SK-N-SH (cell line): ENCODE data around the gene PAK1. TPM values are rescaled to one million over a fixed set of nuclear protein-coding genes. Genes with fewer than 3 reads are reported as not detected.

ENCODE experiments used
- CTCF ChIA-PET: fragments of 300-600, 350-600 bp; formaldehyde crosslinking; extraction: SDS; loops from one replicate; lab custom pipeline; 2021; lab: Yijun Ruan, JAX
- POLR2A ChIA-PET: fragments of 350-600 bp; sonication (Branson Sonifier 250); formaldehyde crosslinking; extraction: SDS; loops from one replicate; lab custom pipeline; 2020; ENCODE audit warnings: antibody characterized with exemption, inconsistent platforms; lab: Yijun Ruan, JAX
- DNase-seq: peaks from one replicate; pipeline ENCODE4 v3.0.0; 2012
- H2AFZ ChIP-seq: fragments of 200-600 bp; sonication (generic); 2 replicates; pipeline ENCODE4 v1.8.1; 2016; ENCODE audit warnings: antibody characterized with exemption, mild to moderate bottlenecking, low read depth
- H3F3A ChIP-seq: fragments of 200-600 bp; sonication (generic); replicated peaks from 2 replicates; pipeline ENCODE3; 2016; ENCODE audit warnings: antibody characterized with exemption, mild to moderate bottlenecking; ENCODE audit not compliant: insufficient read depth
- H3K27ac ChIP-seq, 2 experiments: fragments of 200-500 bp in 1 of 2; fragments of 200-600 bp in 1 of 2; sonication (Bioruptor generic) in 1 of 2; sonication (generic), shearing (Covaris generic) in 1 of 2; 2 replicates each; pipeline versions ENCODE4 v1.5.1 to v1.6.1; 2014 to 2016; ENCODE audit warnings: low read depth in 2 of 2, inconsistent platforms in 1 of 2, low read length in 1 of 2, mild to moderate bottlenecking in 1 of 2, mixed read lengths in 1 of 2
- H3K27me3 ChIP-seq: fragments of 200-600 bp; sonication (generic), shearing (Covaris generic); 2 replicates; pipeline ENCODE4 v1.6.1; 2016; ENCODE audit warnings: mixed run types; ENCODE audit not compliant: insufficient read depth
- H3K36me3 ChIP-seq, 2 experiments: fragments of 200-500 bp in 1 of 2; fragments of 200-600 bp in 1 of 2; sonication (Bioruptor generic) in 1 of 2; sonication (generic) in 1 of 2; replicated peaks in 1 of 2; 2 replicates each; pipeline versions ENCODE3 to v1.5.1; 2014 to 2016; ENCODE audit warnings: low read length in 1 of 2, mild to moderate bottlenecking in 1 of 2; ENCODE audit not compliant: insufficient read depth in 2 of 2, control insufficient read depth in 1 of 2
- H3K4me1 ChIP-seq, 2 experiments: fragments of 200-500 bp in 1 of 2; fragments of 200-600 bp in 1 of 2; sonication (Bioruptor generic) in 1 of 2; sonication (generic), shearing (Covaris generic) in 1 of 2; 2 replicates each; pipeline versions ENCODE4 v1.5.1 to v1.6.1; 2014 to 2016; ENCODE audit warnings: low read depth in 1 of 2, low read length in 1 of 2, mixed run types in 1 of 2; ENCODE audit not compliant: insufficient read depth in 2 of 2, control insufficient read depth in 1 of 2
- H3K4me2 ChIP-seq: fragments of 200-600 bp; sonication (generic), shearing (Covaris generic); 2 replicates; pipeline ENCODE4 v1.6.1; 2017; ENCODE audit warnings: mixed run types
- H3K4me3 ChIP-seq, 2 experiments: fragments of 200-500 bp in 1 of 2; fragments of 200-600 bp in 1 of 2; sonication (Bioruptor generic) in 1 of 2; sonication (generic), shearing (Covaris generic) in 1 of 2; 2 replicates each; pipeline versions ENCODE4 v1.5.1 to v1.8.1; 2014 to 2016; ENCODE audit warnings: low read depth in 2 of 2, inconsistent platforms in 1 of 2, low read length in 1 of 2, mild to moderate bottlenecking in 1 of 2, mixed read lengths in 1 of 2, moderate library complexity in 1 of 2
- H3K79me2 ChIP-seq: fragments of 200-600 bp; sonication (generic); 2 replicates; pipeline ENCODE4 v1.8.1; 2017; ENCODE audit warnings: mild to moderate bottlenecking; ENCODE audit not compliant: insufficient read depth
- H3K9ac ChIP-seq: fragments of 200-600 bp; sonication (generic); 2 replicates; pipeline ENCODE4 v1.6.1; 2017; ENCODE audit warnings: mixed run types
- H3K9me2 ChIP-seq: fragments of 200-600 bp; sonication (generic); 2 replicates; pipeline ENCODE4 v1.6.1; 2017; ENCODE audit warnings: mixed run types
- H3K9me3 ChIP-seq: fragments of 200-600 bp; sonication (generic); 2 replicates; pipeline ENCODE4 v1.6.1; 2017; ENCODE audit warnings: mixed run types, mild to moderate bottlenecking, moderate library complexity
- H4K20me1 ChIP-seq: fragments of 200-600 bp; sonication (generic); 2 replicates; pipeline ENCODE4 v1.6.1; 2017; ENCODE audit warnings: mild to moderate bottlenecking, mixed run types; ENCODE audit not compliant: insufficient read depth
- CHD2 ChIP-seq: fragments of 150-350 bp; IDR thresholded peaks from 2 replicates; pipeline ENCODE4 v1.6.1; 2018; ENCODE audit warnings: low read length; ENCODE audit not compliant: partially characterized antibody
- ELF1 ChIP-seq: IDR thresholded peaks from 2 replicates; pipeline ENCODE4 v1.4.0; 2012
- EZH2phosphoT487 ChIP-seq: fragments of 200-600 bp; sonication (generic); IDR thresholded peaks from 2 replicates; pipeline ENCODE4 v1.6.1; 2017; ENCODE audit warnings: low read depth, mixed run types, mild to moderate bottlenecking, antibody characterized with exemption, moderate library complexity, borderline replicate concordance
- FOSL2 ChIP-seq: IDR thresholded peaks from 2 replicates; pipeline ENCODE4 v1.4.0; 2012; ENCODE audit warnings: low read depth, mild to moderate bottlenecking, moderate library complexity, borderline replicate concordance
- FOXJ3 ChIP-seq: sonication (generic); formaldehyde crosslinking; IDR thresholded peaks from 2 replicates; pipeline ENCODE4 v1.5.1; 2020; ENCODE audit warnings: mild to moderate bottlenecking, missing genetic modification reagents
- FOXM1 ChIP-seq: IDR thresholded peaks from 2 replicates; pipeline ENCODE4 v1.4.0; 2012; ENCODE audit warnings: low read depth, mild to moderate bottlenecking
- GABPA ChIP-seq: IDR thresholded peaks from 2 replicates; pipeline ENCODE4 v1.4.0; 2012; ENCODE audit warnings: low read depth, mild to moderate bottlenecking
- JUND ChIP-seq: IDR thresholded peaks from 2 replicates; pipeline ENCODE4 v1.4.0; 2012
- NRF1 ChIP-seq: IDR thresholded peaks from 2 replicates; pipeline ENCODE4 v1.6.1; 2012; ENCODE audit warnings: low read depth, mild to moderate bottlenecking, low read length
- POLR2AphosphoS5 ChIP-seq: IDR thresholded peaks from 2 replicates; pipeline ENCODE4 v1.6.1; 2012; ENCODE audit warnings: low read depth, low read length
- RAD21 ChIP-seq: IDR thresholded peaks from 2 replicates; pipeline ENCODE4 v1.6.1; 2012; ENCODE audit warnings: mild to moderate bottlenecking, low read length
- RFX5 ChIP-seq: IDR thresholded peaks from 2 replicates; pipeline ENCODE4 v1.6.1; 2012; ENCODE audit warnings: mild to moderate bottlenecking, improper control_type of control experiment, low read length
- RXRA ChIP-seq: IDR thresholded peaks from 2 replicates; pipeline ENCODE4 v1.4.0; 2012; ENCODE audit warnings: low read depth, mild to moderate bottlenecking, borderline replicate concordance
- TAF1 ChIP-seq: IDR thresholded peaks from 2 replicates; pipeline ENCODE4 v1.6.1; 2012; ENCODE audit warnings: low read depth, mild to moderate bottlenecking, low read length, moderate library complexity, borderline replicate concordance
- TCF12 ChIP-seq: IDR thresholded peaks from 2 replicates; pipeline ENCODE4 v1.4.0; 2012
- TEAD4 ChIP-seq: IDR thresholded peaks from 2 replicates; pipeline ENCODE4 v1.4.0; 2012; ENCODE audit warnings: mild to moderate bottlenecking, borderline replicate concordance; ENCODE audit not compliant: insufficient read depth
- WGBS: methylation state at CpG from one replicate; pipeline ENCODE4 v1.1.6; 2017; ENCODE audit warnings: low lambda C conversion rate; 5-methylcytosine and 5-hydroxymethylcytosine counted together
- polyA plus RNA-seq, 3 experiments: library from polyadenylated mRNA; depleted of rRNA; stranded (reverse); fragments of >200 nt; gene quantifications; 2 replicates each; pipeline ENCODE4 v1.2.3, GENCODE V29; 2012
- TF ChIP-seq, protein P1 (sequence below): fragments of 150-350 bp; IDR thresholded peaks from 2 replicates; pipeline ENCODE4 v1.6.1; 2016; ENCODE audit warnings: mild to moderate bottlenecking, low read depth, low read length
- TF ChIP-seq, protein P2 (sequence below): fragments of 200-600 bp; sonication (generic); IDR thresholded peaks from 2 replicates; pipeline ENCODE4 v1.6.1; 2017; ENCODE audit warnings: antibody characterized with exemption, mild to moderate bottlenecking, moderate library complexity
- TF ChIP-seq, protein P3 (sequence below): fragments of 150-350 bp; IDR thresholded peaks from 2 replicates; pipeline ENCODE4 v1.6.1; 2017; ENCODE audit warnings: antibody characterized with exemption, low read length, low read depth, borderline replicate concordance

Gene PAK1
- polyA plus RNA-seq, 1 of the 3 experiments (the other 2 are of a cell fraction) = 17.9 TPM

DNA sequence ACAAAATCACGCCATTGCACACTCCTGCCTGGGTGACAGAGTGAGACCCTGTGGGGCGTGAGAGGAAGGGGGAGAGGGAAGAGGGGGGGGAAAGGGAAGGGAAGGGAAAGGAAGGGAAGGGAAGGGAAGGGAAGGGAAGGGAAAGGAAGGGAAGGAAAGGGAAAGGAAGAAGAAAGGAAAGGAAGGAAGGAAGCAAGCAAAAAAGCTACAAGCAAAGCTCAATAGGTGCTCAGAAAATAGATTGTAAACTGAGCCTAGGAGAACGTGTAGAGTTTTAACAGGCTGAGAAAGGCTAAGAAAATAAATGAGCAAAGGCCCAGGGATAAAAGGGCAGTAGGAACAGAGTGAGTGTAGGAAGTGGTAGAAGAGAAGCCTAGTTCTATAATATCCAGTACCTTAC is 141.6 kb downstream of the PAK1 start:
- H3K4me3 ChIP-seq = no peak overlapping the region
- H3K36me3 ChIP-seq = no peaks in the 10 kb centered on the region
- CTCF ChIA-PET = interaction anchor here (1.0 to 1.3 kb wide), 2 partner anchors 9 to 216 kb away, joined by 3 to 4 read pairs; no protein-coding TSS in a partner anchor
- POLR2A ChIA-PET = no interaction called here
- no peaks in the 10 kb centered on the region for H3K9me3 ChIP-seq
- no peaks in the 10 kb centered on the region for H3F3A ChIP-seq
- no peak overlapping the region for H3K9ac ChIP-seq
- H4K20me1 ChIP-seq = no peaks in the 10 kb centered on the region
- TF ChIP-seq POLR2AphosphoS5 (no peak), FOSL2 (no peak), JUND (no peak), RXRA (no peak), TEAD4 (no peak), FOXJ3 (CRISPR knock-in tag) (no peak), ELF1 (no peak), CHD2 (no peak)
- TF ChIP-seq, protein P1, sequence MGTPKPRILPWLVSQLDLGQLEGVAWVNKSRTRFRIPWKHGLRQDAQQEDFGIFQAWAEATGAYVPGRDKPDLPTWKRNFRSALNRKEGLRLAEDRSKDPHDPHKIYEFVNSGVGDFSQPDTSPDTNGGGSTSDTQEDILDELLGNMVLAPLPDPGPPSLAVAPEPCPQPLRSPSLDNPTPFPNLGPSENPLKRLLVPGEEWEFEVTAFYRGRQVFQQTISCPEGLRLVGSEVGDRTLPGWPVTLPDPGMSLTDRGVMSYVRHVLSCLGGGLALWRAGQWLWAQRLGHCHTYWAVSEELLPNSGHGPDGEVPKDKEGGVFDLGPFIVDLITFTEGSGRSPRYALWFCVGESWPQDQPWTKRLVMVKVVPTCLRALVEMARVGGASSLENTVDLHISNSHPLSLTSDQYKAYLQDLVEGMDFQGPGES = no peak
- TF ChIP-seq, all 33 proteins: peak for 0
- Histone ChIP-seq H3K4me1 (no peaks in the 10 kb centered on the region), H3K27me3 (no peaks in the 10 kb centered on the region), H3K27ac (no peak overlapping the region), H3K4me2 (no peak overlapping the region), H3K9me2 (no peaks in the 10 kb centered on the region), H3K79me2 (no peaks in the 10 kb centered on the region), H2AFZ (no peak overlapping the region)
- DNase-seq = no peak
- 93% methylated on average over 3 of the region's 3 CpGs for WGBS

DNA sequence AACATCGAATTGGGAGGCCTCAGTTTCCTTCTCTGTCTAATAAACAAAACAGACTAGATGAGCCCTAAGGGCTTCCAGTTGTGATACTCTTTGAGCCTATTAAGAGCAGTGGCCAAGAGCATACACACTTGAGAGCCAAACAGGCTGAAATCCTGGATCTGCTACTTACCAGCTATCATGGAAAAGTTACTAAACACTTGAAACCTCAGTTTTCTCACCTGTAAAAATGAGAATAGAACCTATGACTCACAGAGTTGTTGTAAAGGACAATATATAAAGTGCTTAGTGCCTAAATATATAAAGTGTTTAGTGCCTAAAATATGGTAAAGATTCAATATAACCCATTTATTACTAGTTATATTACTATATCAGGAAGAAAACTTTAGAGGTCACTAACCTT is 148.7 kb downstream of the PAK1 start:
- Histone ChIP-seq H3K27me3 (no peaks in the 10 kb centered on the region), H3K4me3 (no peak overlapping the region)
- no peak for DNase-seq
- 20% methylated on average over 1 of the region's 1 CpG for WGBS
- POLR2A ChIA-PET = no interaction called here
- TF ChIP-seq RXRA = no peak
- TF ChIP-seq FOXM1 = no peak
- TF ChIP-seq, protein P2, sequence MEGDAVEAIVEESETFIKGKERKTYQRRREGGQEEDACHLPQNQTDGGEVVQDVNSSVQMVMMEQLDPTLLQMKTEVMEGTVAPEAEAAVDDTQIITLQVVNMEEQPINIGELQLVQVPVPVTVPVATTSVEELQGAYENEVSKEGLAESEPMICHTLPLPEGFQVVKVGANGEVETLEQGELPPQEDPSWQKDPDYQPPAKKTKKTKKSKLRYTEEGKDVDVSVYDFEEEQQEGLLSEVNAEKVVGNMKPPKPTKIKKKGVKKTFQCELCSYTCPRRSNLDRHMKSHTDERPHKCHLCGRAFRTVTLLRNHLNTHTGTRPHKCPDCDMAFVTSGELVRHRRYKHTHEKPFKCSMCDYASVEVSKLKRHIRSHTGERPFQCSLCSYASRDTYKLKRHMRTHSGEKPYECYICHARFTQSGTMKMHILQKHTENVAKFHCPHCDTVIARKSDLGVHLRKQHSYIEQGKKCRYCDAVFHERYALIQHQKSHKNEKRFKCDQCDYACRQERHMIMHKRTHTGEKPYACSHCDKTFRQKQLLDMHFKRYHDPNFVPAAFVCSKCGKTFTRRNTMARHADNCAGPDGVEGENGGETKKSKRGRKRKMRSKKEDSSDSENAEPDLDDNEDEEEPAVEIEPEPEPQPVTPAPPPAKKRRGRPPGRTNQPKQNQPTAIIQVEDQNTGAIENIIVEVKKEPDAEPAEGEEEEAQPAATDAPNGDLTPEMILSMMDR = no peak
- no peak for TF ChIP-seq TCF12
- no peak for TF ChIP-seq FOXJ3 (CRISPR knock-in tag)
- TF ChIP-seq EZH2phosphoT487 = no peak
- no peak for TF ChIP-seq GABPA
- TF ChIP-seq TAF1 = no peak
- no peak for TF ChIP-seq NRF1
- TF ChIP-seq, protein P3, sequence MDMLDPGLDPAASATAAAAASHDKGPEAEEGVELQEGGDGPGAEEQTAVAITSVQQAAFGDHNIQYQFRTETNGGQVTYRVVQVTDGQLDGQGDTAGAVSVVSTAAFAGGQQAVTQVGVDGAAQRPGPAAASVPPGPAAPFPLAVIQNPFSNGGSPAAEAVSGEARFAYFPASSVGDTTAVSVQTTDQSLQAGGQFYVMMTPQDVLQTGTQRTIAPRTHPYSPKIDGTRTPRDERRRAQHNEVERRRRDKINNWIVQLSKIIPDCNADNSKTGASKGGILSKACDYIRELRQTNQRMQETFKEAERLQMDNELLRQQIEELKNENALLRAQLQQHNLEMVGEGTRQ = no peak
- TF ChIP-seq, protein P1 = no peak
- TF ChIP-seq RAD21 = no peak
- no peak for TF ChIP-seq RFX5
- TF ChIP-seq, all 33 proteins: peak for 0
- Histone ChIP-seq H3K9me2 (no peaks in the 10 kb centered on the region), H3F3A (no peaks in the 10 kb centered on the region), H4K20me1 (no peaks in the 10 kb centered on the region), H2AFZ (no peak overlapping the region), H3K79me2 (no peaks in the 10 kb centered on the region), H3K4me1 (no peaks in the 10 kb centered on the region), H3K4me2 (no peak overlapping the region), H3K9me3 (no peaks in the 10 kb centered on the region), H3K9ac (no peak overlapping the region), H3K27ac (no peak overlapping the region), H3K36me3 (no peaks in the 10 kb centered on the region)
- CTCF ChIA-PET = no interaction called here
